GM21576 (cell line): ENCODE measurements around the gene TGM5.
"Not testable (repeated sequence)": the region's sequence is repeated elsewhere in the genome, so short reads cannot be mapped to it uniquely, and the experiment has no call there.

Source experiments
- ATAC-seq: cut with Tn5 transposase; IDR thresholded peaks from one replicate; pipeline ENCODE4 v1.9.1; 2021; ENCODE audit warnings: mild to moderate bottlenecking, moderate library complexity; ENCODE audit not compliant: unreplicated experiment

TGM5 gene

DNA sequence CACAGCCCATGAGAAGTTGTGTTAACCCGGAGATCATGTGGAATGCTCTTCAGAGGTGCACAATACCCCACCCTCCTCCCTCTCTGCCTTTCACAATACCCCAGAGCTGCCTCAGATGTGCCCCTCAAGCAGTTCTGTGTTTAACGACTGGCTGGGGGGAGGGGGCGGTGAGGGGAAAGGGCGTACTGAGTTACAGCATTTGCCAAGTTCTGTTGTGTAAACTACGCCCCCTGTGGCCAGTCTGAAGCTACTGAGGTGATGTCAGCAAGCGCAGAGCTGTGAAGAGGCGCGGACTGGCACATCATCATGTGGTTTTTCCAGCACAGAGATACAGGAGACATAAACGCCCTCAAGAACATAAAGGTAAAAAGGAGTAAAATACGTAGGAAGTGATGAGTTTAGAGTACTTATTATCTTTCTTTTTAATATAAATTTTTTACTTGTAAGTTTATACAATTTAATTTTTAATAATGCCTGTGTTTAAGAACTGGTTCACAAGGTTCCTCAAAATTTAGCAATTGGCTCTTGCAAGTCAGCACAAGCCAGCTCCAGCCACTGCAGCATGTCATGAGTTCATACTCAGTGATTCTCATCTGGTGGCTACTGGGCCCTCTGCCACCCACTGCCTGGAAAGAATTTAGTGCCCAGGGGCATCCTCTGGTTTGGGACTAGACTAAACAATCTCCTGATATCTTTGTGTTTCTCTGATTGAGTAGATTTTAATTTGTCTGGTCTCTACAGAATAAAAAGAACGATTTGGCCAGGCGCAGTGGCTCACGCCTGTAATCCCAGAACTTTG is 47.6 kb downstream of the TGM5 start:
- no peak for ATAC-seq

DNA sequence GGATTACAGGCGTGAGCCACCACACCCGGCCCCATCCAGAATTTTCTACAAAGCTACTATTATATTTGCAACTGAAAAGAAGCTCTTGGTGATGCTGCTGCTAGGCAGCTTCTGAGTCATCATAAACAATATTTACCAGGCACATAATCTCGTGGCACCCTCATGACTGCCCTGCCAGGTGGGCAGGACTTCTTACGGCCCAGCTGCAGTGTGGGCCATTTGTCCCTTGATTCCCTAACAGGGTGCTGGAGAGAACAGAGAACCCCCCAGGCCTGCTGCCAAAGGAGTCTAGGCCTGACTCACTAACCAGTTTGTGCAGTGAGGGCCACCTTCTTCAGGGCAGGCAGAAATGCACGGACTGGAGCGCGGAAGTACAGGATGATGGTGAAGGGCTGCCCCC is 50.8 kb downstream of the TGM5 start:
- ATAC-seq: no peak

DNA sequence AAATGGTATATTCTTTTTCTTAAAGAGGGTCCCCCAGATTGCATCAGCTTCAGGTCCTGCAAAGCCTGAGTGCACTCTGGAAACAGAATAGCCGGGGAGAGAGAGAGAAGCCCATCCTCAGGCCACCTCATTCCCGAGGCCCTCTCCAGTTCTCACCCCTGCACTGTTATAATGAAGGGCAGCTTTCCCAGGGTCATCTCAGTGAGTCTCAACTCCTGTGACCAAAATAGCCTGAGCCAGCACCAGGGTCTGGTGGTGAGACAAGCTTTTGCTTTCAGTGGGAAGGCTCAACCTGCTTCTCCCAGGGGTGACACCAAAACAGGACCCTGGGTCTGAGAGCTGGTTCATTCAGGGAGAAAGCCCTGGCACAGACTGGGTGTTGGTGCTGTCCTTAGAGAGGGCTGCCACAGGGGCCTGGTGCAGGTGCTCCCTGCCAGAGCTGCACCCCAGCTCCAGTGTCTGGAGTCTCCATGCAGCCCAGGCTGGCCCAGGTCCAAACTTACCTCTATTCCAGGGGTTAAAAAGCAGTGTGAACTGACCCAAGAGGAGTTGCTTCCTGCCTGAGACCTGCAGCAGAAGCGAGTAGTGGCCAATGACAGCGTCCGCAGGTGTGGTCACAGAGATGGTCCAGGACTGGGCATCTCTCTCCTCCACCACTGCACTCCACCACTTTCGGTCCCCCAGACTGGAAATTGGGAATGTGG is 52.0 kb downstream of the TGM5 start:
- ATAC-seq: no peak

- ATAC-seq: no peak
Observed at GRCh38 chr15:43214169-43214568, 52.6 kb downstream of the TGM5 start.

- ATAC-seq: no peak
Observed at GRCh38 chr15:43213466-43213865, 53.3 kb downstream of the TGM5 start.

GRCh38 chr15:43212951-43213350 is 53.8 kb downstream of the TGM5 start:
- ATAC-seq: no peak

- ATAC-seq: no peak
Observed at GRCh38 chr15:43212299-43212698, 54.4 kb downstream of the TGM5 start.

DNA sequence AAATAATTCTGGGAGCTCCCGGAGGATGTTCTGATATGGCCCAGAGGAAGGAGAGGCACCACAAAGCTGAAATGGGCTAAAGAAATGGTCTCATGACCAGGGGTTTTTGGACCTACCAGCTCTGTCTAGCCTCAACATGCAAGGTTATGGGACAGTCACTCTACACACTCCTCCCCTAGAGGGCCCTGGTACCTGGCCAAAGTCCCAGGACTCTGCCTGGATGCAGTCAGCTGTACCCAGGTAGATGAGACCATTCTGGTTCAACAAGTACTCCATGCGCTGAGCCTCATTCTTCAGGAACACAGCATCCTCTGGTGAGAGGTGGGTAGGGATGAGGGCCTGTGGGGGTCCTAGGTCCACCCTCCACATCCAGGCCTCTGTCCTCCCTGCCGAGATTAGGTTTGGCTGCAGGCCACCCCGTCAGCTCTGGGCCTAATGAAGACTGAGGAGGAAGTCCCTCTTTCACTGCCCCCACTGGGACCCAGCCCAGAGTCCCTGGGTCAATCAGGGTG is 55.4 kb downstream of the TGM5 start:
- no peak for ATAC-seq

GRCh38 chr15:43210807-43211206 is 55.9 kb downstream of the TGM5 start:
- no peak for ATAC-seq

DNA sequence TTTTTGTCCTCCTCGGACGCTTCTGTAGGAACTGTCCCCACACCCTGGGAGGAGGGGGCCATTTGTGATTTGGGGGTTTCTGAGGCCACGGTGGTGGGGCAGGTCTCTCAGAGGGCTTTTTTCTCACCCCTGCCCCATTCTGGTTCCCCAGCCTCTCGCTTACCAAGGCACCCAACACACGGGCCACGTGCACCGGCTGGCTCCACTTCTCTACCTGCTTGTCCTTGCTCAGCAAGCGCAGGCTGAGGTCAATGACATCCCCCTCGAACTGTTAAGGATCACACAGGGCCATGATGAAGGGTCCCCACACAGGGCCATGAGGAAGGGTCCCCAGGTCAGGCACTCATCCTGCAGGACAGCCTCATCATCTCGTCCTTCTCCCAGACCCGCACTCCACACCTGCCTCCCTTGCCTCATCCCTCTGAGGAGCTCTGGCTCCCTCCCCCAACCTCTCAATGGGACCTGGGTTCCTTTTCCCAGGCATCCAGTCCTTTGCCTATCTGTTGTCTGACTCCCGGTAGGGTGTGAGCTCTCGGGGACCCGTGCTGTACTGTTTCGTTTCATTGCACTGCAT is 56.5 kb downstream of the TGM5 start:
- no peak for ATAC-seq

GRCh38 chr15:43209059-43209824 is 57.5 kb downstream of the TGM5 start:
- ATAC-seq: no peak

- ATAC-seq: no peak
Observed at GRCh38 chr15:43208052-43209002, 58.4 kb downstream of the TGM5 start.

DNA sequence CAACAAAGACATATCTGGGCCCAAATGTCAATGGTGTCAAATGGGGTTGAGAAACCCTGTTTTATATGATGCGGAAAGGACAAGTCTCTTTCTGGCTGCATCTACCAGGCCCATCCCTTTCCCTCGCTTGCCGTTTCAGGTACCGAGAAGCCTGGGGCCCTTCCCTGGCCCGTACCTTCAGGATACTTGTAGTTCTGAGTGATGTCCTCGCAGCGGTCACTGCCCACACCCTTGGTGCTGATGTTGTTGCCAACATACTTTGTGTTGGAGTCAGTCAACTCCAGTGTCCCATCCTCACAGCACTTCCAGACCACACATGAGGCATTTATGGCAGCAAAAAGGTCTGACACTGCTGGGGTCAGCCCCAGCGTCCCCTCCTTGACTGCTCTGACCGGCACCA is 59.7 kb downstream of the TGM5 start:
- no peak for ATAC-seq

- ATAC-seq: no peak
Observed at GRCh38 chr15:43206054-43206453, 60.7 kb downstream of the TGM5 start.

DNA sequence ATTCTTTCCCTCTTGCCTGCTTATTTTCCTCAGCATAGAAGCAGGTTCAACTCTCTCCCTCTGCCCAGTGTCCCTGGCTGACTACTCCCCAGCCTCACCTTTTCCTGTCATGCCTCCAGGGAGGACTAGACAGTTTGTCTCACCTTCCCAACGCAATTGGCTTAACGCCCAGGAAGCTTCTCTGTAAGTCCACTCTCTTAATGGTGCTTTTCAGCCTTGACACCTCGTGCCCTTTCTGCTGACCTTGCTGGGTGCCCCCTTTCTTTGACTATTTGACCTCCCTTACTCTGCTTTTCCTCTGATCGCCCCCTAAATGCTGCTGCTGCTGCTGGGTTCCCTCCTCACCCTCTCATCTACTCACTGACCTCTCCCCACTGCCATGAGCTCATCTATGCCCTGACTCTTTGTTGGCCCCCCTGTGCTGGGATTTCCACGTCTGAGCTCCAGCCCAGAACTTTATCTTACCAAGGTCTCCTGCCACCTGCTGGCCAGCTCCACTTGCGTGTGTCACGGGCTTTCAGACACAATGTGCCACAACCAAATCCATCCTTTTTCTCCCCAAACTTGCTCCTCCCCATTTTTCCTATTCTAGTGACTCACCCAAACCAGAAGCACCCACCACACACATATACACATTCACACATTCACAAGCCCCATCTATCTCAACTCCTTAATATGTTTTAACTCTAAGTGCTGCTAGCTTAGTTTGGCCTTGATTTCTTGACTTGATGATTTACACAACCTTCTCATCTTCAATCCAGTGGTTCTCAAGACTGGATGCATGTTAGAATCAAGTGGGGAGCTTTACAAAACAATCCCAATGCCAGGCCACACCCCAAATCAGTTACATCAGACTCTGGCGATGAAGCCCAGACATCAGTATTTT is 62.5 kb downstream of the TGM5 start:
- no peak for ATAC-seq

- no peak for ATAC-seq
Observed at GRCh38 chr15:43199945-43200488, 66.7 kb downstream of the TGM5 start.

DNA sequence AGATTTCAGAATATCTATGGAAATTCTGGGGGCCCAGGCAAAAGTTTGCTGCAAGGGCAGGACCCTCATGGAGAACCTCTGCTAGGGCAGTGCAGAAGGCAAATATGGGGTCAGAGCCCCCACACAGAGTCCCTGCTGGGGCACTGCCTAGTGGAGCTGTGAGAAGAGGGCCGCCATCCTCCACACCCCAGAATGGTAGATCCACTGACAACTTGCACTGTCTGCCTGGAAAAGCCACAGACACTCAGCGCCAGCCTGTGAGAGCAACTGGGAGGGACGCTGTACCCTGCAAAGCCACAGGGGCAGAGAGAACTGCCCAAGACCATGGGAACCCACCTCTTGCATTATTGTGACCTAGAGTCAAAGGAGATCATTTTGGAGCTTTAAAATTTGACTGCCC is 67.7 kb downstream of the TGM5 start:
- ATAC-seq: no peak

- not testable (repeated sequence) for ATAC-seq
Observed at GRCh38 chr15:43198556-43198955, 68.2 kb downstream of the TGM5 start.

GRCh38 chr15:43197773-43198172 is 69.0 kb downstream of the TGM5 start:
- ATAC-seq: not testable (repeated sequence)
